HL-60 (cell line): ENCODE results near the gene EIF1AX.

Source experiments
- CTCF ChIP-seq: IDR thresholded peaks from one replicate; pipeline ENCODE4 v1.5.1; 2011; ENCODE audit warnings: low read length, control low read depth, inconsistent platforms; ENCODE audit not compliant: insufficient read depth
- GABPA ChIP-seq: IDR thresholded peaks from 2 replicates; pipeline ENCODE4 v1.6.1; 2012; ENCODE audit warnings: low read depth
- POLR2AphosphoS5 ChIP-seq: IDR thresholded peaks from 2 replicates; pipeline ENCODE4 v1.6.1; 2012; ENCODE audit warnings: low read depth
- SPI1 ChIP-seq: IDR thresholded peaks from 2 replicates; pipeline ENCODE4 v1.6.1; 2012; ENCODE audit warnings: low read depth, mild to moderate bottlenecking, borderline replicate concordance
- TF ChIP-seq, protein P1 (sequence below): IDR thresholded peaks from 2 replicates; pipeline ENCODE4 v1.6.1; 2012; ENCODE audit warnings: low read depth; ENCODE audit not compliant: insufficient replicate concordance

- TF ChIP-seq CTCF (no peak), POLR2AphosphoS5 (no peak), SPI1 (no peak), GABPA (no peak)
- TF ChIP-seq, protein P1, sequence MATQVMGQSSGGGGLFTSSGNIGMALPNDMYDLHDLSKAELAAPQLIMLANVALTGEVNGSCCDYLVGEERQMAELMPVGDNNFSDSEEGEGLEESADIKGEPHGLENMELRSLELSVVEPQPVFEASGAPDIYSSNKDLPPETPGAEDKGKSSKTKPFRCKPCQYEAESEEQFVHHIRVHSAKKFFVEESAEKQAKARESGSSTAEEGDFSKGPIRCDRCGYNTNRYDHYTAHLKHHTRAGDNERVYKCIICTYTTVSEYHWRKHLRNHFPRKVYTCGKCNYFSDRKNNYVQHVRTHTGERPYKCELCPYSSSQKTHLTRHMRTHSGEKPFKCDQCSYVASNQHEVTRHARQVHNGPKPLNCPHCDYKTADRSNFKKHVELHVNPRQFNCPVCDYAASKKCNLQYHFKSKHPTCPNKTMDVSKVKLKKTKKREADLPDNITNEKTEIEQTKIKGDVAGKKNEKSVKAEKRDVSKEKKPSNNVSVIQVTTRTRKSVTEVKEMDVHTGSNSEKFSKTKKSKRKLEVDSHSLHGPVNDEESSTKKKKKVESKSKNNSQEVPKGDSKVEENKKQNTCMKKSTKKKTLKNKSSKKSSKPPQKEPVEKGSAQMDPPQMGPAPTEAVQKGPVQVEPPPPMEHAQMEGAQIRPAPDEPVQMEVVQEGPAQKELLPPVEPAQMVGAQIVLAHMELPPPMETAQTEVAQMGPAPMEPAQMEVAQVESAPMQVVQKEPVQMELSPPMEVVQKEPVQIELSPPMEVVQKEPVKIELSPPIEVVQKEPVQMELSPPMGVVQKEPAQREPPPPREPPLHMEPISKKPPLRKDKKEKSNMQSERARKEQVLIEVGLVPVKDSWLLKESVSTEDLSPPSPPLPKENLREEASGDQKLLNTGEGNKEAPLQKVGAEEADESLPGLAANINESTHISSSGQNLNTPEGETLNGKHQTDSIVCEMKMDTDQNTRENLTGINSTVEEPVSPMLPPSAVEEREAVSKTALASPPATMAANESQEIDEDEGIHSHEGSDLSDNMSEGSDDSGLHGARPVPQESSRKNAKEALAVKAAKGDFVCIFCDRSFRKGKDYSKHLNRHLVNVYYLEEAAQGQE, result no peak
Observed at GRCh38 chrX:20116577-20117240, 24.9 kb downstream of the EIF1AX start, which contains the start of gene MAP7D2.
